ENCODE measurements around the gene CEP112. TPM values are rescaled to one million over a fixed set of nuclear protein-coding genes. Genes with fewer than 3 reads are reported as not detected.

Gene CEP112
- total RNA-seq, 1 experiment from 2014 or later: 2.0 TPM

DNA sequence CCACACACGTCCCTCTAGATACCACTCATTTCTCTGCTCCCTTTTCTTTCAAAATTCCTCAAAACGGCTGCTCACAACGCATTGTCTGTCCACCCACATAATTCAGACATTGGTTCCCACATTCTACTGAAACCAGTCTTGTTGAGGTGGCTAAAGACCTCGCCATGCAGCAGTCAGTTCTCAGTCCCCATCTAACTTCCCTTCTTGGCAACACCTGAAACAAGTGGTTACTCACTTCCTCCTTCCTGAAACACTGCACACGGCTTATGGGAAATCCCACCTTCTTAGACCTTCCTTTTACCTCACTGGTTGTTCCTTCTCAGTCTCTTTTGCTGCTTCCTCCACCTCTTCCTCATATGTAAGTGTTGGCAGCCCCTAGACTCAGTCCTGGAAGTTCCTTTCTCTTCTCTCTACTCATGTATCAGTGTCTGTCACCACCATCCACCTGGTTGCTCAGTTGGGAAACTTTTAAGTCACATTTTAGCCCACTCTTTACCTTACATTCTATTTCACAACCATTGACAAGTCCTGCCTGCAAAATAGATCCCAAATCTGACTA is 277.1 kb downstream of the CEP112 start:
- DNase-seq: no peak
- no peaks in the 10 kb centered on the region for H3K27me3 ChIP-seq (ENCODE audit: control insufficient read depth, insufficient read depth, low read length)
- H3K4me3 ChIP-seq (ENCODE audit: insufficient read depth, low read depth, low read length): no peak overlapping the region
- no peaks in the 10 kb centered on the region for H3K36me3 ChIP-seq (replicated peaks; ENCODE audit: control insufficient read depth, insufficient read depth, low read length)

DNA sequence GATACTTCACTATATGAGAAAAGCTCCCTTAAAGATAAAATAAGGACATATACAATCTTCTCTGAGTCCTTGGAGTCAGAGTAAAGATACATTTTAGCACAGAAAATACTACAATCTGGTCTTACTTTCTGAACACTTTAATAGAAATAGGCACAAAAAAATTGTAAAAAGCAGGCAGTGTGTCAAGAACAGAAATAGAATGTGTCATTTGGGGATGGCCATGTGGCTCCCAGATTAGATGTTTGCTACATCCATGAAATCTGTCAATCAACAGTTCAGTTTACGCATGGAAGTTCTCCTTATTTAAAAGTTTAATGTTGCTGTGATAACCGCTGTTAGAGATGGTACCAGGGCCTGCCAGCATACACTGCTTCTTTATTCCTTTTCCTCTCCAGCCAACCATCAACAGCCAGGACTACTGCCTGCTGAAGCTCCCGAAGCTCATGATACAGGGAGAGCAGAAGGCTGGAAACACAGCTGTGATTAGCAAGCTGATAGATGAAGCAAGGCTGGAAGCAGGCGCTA is 278.5 kb downstream of the CEP112 start:
- Histone ChIP-seq H3K27me3 (ENCODE audit: control insufficient read depth, insufficient read depth, low read length) (no peaks in the 10 kb centered on the region), H3K4me3 (ENCODE audit: insufficient read depth, low read depth, low read length) (no peak overlapping the region), H3K36me3 (replicated peaks; ENCODE audit: control insufficient read depth, insufficient read depth, low read length) (no peaks in the 10 kb centered on the region)
- no peak for DNase-seq

GRCh38 chr17:65910836-65911235 is 281.1 kb downstream of the CEP112 start:
- H3K27me3 ChIP-seq (ENCODE audit: control insufficient read depth, insufficient read depth, low read length): no peaks in the 10 kb centered on the region
- H3K36me3 ChIP-seq (replicated peaks; ENCODE audit: control insufficient read depth, insufficient read depth, low read length): no peaks in the 10 kb centered on the region
- no peak for DNase-seq
- H3K4me3 ChIP-seq (ENCODE audit: insufficient read depth, low read depth, low read length): no peak overlapping the region

DNA sequence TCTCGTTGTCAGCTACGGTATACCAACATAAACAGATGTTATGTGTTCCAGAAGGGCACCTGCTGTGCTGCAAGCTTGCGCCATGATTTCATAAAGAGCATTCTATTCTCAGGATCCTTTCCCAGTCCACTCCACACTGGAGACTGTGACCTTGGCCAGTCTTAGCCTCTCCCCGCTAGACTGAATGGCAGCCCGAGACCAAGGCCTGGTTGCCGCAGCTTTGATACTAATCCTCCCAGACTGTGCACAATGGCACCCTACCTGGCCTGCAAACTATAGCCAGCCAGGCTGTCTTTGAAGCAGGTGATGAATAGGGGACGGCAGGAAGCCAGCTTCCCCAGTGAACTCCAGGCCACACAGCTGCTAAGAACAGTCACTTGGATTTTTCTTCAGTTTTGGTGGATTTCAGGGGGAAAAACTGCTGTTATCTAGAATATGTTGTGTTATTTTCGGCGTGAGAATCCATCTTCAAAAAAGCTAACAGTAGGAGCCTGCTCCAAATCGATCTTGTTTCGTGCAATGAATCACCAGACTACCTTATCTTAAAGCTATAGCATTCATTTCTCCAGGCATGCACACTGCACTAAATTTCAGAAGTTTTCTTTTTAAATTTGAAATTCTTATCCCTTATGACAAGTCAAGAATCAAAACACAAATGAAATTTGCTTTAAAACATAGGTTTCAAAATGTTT is 289.0 kb downstream of the CEP112 start:
- Histone ChIP-seq H3K27me3 (ENCODE audit: control insufficient read depth, insufficient read depth, low read length) (no peaks in the 10 kb centered on the region), H3K36me3 (replicated peaks; ENCODE audit: control insufficient read depth, insufficient read depth, low read length) (no peaks in the 10 kb centered on the region), H3K4me3 (ENCODE audit: insufficient read depth, low read depth, low read length) (no peak overlapping the region)
- DNase-seq: peak; percentile 32

DNA sequence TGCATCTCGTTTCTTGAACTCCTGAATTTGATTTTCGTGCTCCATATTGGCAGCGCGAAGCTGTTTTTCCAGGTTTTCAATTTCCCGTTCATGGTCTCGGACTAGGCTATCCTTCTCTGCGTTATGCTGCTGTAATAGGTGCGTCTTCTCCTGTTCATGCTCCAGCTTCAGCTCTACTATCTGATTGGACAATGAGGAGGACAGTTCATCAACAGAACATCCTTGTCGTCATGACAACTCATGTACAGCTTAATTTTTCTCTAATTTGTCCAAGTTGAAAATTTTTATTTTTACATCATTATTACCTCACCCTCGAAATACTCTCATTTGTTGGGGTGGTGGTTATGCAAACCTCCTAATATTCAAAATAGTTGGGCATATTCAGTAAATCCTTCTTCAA is 289.8 kb downstream of the CEP112 start:
- DNase-seq: no peak
- no peaks in the 10 kb centered on the region for H3K27me3 ChIP-seq (ENCODE audit: control insufficient read depth, insufficient read depth, low read length)
- no peaks in the 10 kb centered on the region for H3K36me3 ChIP-seq (replicated peaks; ENCODE audit: control insufficient read depth, insufficient read depth, low read length)
- H3K4me3 ChIP-seq (ENCODE audit: insufficient read depth, low read depth, low read length): no peak overlapping the region

- Histone ChIP-seq H3K36me3 (replicated peaks; ENCODE audit: control insufficient read depth, insufficient read depth, low read length) (no peaks in the 10 kb centered on the region), H3K4me3 (ENCODE audit: insufficient read depth, low read depth, low read length) (no peak overlapping the region)
Measured at GRCh38 chr17:65901394-65901793, 290.5 kb downstream of the CEP112 start.

GRCh38 chr17:65900216-65900615 is 291.7 kb downstream of the CEP112 start:
- H3K27me3 ChIP-seq (ENCODE audit: control insufficient read depth, insufficient read depth, low read length): no peaks in the 10 kb centered on the region
- no peaks in the 10 kb centered on the region for H3K36me3 ChIP-seq (replicated peaks; ENCODE audit: control insufficient read depth, insufficient read depth, low read length)
- no peak for DNase-seq
- H3K4me3 ChIP-seq (ENCODE audit: insufficient read depth, low read depth, low read length): no peak overlapping the region

More at GRCh38 chr17:65901394-65901793, 290.5 kb downstream of the CEP112 start:
- DNase-seq: no peak
- H3K27me3 ChIP-seq (ENCODE audit: control insufficient read depth, insufficient read depth, low read length): no peaks in the 10 kb centered on the region

- no peaks in the 10 kb centered on the region for H3K36me3 ChIP-seq (replicated peaks; ENCODE audit: control insufficient read depth, insufficient read depth, low read length)
- no peaks in the 10 kb centered on the region for H3K27me3 ChIP-seq (ENCODE audit: control insufficient read depth, insufficient read depth, low read length)
- no peak for DNase-seq
- H3K4me3 ChIP-seq (ENCODE audit: insufficient read depth, low read depth, low read length): no peak overlapping the region
Measured at GRCh38 chr17:65898651-65899050, 293.3 kb downstream of the CEP112 start.

DNA sequence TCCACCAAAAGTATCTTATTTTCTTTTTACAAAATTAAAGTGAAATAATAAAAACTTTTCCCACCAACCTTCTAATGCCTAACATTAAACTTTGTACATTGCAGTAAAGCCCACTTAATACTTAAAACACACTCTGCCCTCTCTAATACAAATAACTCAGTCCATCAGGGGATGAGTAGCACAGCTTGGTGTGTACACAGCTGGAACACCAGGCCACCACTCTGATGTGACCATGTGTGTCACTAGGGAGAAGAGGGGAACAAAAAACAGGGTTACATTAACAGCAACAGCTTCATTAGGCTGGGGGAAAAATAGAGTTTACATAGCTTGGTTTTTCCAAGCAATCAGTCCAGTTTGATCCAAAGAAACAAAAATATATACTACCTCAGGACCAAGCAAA is 295.0 kb downstream of the CEP112 start:
- Histone ChIP-seq H3K4me3 (ENCODE audit: insufficient read depth, low read depth, low read length) (no peak overlapping the region), H3K36me3 (replicated peaks; ENCODE audit: control insufficient read depth, insufficient read depth, low read length) (no peaks in the 10 kb centered on the region), H3K27me3 (ENCODE audit: control insufficient read depth, insufficient read depth, low read length) (no peaks in the 10 kb centered on the region)
- no peak for DNase-seq

DNA sequence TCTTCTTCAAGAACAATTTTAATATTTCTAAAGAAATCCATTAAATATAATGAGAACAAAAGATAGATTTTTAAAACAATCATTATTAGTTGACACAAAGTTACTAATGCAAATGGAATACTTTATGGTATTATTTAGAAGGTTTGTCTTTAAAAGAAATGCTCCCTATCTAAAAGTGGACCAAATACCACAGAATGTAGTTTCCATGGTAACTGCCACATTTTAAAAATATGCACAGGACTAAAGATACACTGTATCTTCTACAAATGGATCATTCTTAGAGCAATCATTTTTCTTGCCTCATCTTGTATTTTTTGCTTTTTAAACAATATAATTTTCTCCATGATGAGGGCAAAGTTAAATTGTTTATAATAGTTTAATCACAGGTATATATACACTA is 296.0 kb downstream of the CEP112 start:
- no peaks in the 10 kb centered on the region for H3K27me3 ChIP-seq (ENCODE audit: control insufficient read depth, insufficient read depth, low read length)
- DNase-seq: no peak

DNA sequence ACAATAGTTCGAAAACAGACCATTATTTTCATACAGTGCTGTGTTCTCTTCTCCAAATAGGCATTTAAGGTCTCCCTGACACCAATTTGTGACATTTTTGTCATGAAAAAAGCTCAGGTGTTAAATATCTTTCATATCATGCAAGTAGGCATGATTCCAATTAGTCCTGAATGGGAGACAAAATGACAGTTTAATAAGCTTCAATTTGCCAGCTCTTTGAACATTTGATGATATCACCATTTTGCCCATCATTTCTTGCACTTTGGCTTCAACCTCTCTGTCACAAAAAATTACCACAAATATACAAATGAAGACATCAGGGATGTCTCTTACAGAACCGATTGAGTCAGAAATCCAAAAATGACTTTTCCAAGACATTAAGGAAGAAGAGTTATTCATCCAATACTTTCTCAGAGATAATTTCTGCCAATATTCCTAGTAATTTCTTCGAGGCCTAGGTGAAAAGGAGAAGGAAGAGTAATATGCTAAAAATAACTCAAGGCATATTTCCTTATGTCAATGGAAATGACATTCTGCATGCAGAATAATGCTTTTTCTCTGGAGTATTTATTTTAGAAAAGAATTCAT is 298.1 kb downstream of the CEP112 start:
- H3K27me3 ChIP-seq (ENCODE audit: control insufficient read depth, insufficient read depth, low read length): no peaks in the 10 kb centered on the region
- DNase-seq: no peak
- no peaks in the 10 kb centered on the region for H3K36me3 ChIP-seq (replicated peaks; ENCODE audit: control insufficient read depth, insufficient read depth, low read length)
- no peak overlapping the region for H3K4me3 ChIP-seq (ENCODE audit: insufficient read depth, low read depth, low read length)

More for the DNA sequence above, 296.0 kb downstream of the CEP112 start:
- H3K36me3 ChIP-seq (replicated peaks; ENCODE audit: control insufficient read depth, insufficient read depth, low read length): no peaks in the 10 kb centered on the region
- no peak overlapping the region for H3K4me3 ChIP-seq (ENCODE audit: insufficient read depth, low read depth, low read length)

DNA sequence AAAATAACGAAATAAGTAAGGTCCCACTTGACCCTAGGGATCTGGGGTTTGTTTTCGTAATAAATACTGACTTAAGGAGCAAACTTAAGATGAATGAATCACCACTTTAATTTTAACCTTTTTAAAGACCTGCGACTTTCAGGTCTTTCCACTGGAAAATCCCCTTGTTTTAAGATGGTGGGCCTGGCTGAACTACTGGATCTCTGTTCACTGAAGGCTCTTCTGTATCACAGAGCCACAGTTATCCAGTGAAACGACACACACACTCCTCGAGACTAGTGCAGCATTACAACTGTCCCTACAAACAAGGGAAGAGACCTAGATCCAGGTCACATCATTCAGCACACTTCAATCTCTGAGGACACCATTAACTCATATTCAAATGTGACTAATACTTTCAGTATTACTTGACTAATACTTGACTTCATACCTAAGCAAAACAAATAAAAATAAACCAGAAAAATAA is 299.0 kb downstream of the CEP112 start:
- no peak for DNase-seq
- H3K27me3 ChIP-seq (ENCODE audit: control insufficient read depth, insufficient read depth, low read length): no peaks in the 10 kb centered on the region
- H3K4me3 ChIP-seq (ENCODE audit: insufficient read depth, low read depth, low read length): no peak overlapping the region
- no peaks in the 10 kb centered on the region for H3K36me3 ChIP-seq (replicated peaks; ENCODE audit: control insufficient read depth, insufficient read depth, low read length)

DNA sequence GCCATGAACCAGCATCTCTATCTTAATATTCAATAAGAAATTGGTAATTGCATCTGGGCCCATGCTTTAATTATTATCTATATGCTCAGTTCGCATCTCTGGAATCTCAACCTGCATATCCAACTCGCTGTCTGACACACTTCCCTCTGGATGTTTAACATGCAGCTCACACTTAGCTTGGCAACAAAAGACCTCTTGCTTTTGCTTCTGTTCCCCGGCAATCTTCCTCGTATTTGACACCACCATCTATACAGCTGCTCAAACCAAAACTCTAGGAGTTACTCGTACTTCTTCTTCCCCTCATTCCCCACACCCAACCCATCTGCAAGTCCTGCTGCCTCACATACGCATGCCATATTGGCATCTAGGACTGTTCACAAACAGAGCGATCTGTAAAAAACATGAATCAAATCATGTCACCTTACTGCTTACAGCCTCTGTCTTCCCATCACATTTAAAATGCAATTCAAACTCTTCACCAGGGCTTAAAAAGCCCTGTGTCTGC is 300.6 kb downstream of the CEP112 start:
- no peak for DNase-seq
- no peak overlapping the region for H3K4me3 ChIP-seq (ENCODE audit: insufficient read depth, low read depth, low read length)
- H3K36me3 ChIP-seq (replicated peaks; ENCODE audit: control insufficient read depth, insufficient read depth, low read length): no peaks in the 10 kb centered on the region
- H3K27me3 ChIP-seq (ENCODE audit: control insufficient read depth, insufficient read depth, low read length): no peaks in the 10 kb centered on the region

DNA sequence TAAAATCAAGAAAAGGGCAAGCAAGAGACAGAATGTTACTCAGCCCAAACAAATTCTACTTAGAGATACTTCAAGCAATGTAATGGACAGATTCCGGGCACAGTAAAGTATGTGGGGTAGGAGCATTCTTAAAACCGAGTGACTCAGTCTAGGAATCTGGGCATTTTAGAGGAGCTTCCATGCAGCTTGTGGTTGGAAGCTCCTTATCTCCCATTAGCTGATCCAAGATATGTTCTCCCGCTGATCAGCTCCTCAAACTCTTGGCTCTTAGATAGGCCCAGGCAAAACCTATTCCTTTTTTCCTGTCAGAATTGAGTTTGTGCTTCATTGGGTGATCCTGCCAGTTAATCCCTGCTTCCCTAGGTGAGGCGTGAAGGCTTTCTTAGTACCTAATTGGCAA is 303.3 kb downstream of the CEP112 start:
- no peaks in the 10 kb centered on the region for H3K36me3 ChIP-seq (replicated peaks; ENCODE audit: control insufficient read depth, insufficient read depth, low read length)
- H3K27me3 ChIP-seq (ENCODE audit: control insufficient read depth, insufficient read depth, low read length): no peaks in the 10 kb centered on the region
- H3K4me3 ChIP-seq (ENCODE audit: insufficient read depth, low read depth, low read length): no peak overlapping the region
- DNase-seq: no peak

Data from H7 (cell line).